Ishikawa (cell line): Measurements from ENCODE around the gene SNTG2.

Experiments used
- CEBPB ChIP-seq: IDR thresholded peaks from 2 replicates; pipeline ENCODE4 v1.6.1; 2012
- CREB1 ChIP-seq: IDR thresholded peaks from 2 replicates; pipeline ENCODE4 v1.6.1; 2012; ENCODE audit warnings: low read depth
- EP300 ChIP-seq: IDR thresholded peaks from 2 replicates; pipeline ENCODE4 v1.6.1; 2012; ENCODE audit warnings: borderline replicate concordance
- FOXM1 ChIP-seq: IDR thresholded peaks from 2 replicates; pipeline ENCODE4 v1.6.1; 2012; ENCODE audit warnings: low read depth, borderline replicate concordance
- NFIC ChIP-seq: IDR thresholded peaks from 2 replicates; pipeline ENCODE4 v1.6.1; 2012
- RAD21 ChIP-seq: IDR thresholded peaks from 2 replicates; pipeline ENCODE4 v1.6.1; 2012; ENCODE audit warnings: low read depth
- TAF1 ChIP-seq: IDR thresholded peaks from 2 replicates; pipeline ENCODE4 v1.6.1; 2012; ENCODE audit warnings: low read depth, mild to moderate bottlenecking
- TCF12 ChIP-seq: IDR thresholded peaks from 2 replicates; pipeline ENCODE4 v1.6.1; 2012; ENCODE audit warnings: low read depth
- TF ChIP-seq, protein P1 (sequence below): IDR thresholded peaks from 2 replicates; pipeline ENCODE4 v1.6.1; 2012; ENCODE audit warnings: low read depth, mild to moderate bottlenecking

DNA sequence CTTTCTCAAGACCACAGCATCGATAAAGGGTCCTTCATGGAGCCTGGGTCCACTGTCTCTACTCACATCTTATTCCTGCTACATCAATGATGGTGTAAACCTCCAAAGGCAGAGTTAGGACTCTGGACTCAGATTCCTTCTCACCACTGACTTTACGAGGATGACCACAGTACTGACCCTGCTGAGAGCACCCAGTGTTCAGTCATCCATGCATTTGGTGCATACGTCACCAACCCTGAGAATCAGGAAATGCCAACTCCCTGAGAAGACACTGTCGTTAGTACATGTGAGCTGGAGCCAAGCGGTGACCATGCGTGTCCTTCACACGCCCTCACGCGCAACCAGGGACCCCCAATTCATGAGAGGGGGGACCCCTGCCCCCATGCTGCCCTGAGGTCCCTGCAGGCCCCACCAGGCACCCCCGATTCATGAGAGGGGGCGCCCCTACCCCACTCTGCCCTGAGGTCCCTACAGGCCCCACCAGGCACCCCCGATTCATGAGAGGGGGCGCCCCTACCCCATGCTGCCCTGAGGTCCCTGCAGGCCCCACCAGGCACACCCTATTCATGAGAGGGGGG is 284.2 kb downstream of the SNTG2 start:
- TF ChIP-seq CEBPB (no peak), EP300 (no peak), FOXM1 (no peak), RAD21 (no peak), TAF1 (no peak), CREB1 (no peak), TCF12 (no peak), NFIC (no peak)
- TF ChIP-seq, protein P1, sequence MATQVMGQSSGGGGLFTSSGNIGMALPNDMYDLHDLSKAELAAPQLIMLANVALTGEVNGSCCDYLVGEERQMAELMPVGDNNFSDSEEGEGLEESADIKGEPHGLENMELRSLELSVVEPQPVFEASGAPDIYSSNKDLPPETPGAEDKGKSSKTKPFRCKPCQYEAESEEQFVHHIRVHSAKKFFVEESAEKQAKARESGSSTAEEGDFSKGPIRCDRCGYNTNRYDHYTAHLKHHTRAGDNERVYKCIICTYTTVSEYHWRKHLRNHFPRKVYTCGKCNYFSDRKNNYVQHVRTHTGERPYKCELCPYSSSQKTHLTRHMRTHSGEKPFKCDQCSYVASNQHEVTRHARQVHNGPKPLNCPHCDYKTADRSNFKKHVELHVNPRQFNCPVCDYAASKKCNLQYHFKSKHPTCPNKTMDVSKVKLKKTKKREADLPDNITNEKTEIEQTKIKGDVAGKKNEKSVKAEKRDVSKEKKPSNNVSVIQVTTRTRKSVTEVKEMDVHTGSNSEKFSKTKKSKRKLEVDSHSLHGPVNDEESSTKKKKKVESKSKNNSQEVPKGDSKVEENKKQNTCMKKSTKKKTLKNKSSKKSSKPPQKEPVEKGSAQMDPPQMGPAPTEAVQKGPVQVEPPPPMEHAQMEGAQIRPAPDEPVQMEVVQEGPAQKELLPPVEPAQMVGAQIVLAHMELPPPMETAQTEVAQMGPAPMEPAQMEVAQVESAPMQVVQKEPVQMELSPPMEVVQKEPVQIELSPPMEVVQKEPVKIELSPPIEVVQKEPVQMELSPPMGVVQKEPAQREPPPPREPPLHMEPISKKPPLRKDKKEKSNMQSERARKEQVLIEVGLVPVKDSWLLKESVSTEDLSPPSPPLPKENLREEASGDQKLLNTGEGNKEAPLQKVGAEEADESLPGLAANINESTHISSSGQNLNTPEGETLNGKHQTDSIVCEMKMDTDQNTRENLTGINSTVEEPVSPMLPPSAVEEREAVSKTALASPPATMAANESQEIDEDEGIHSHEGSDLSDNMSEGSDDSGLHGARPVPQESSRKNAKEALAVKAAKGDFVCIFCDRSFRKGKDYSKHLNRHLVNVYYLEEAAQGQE = no peak
